ENCODE results near the gene NHEJ1. TPM values are rescaled to one million over a fixed set of nuclear protein-coding genes. Genes with fewer than 3 reads are reported as not detected.

The NHEJ1 gene
- total and polyA plus RNA-seq, 2 of the 13 experiments (the other 11 are each of a cell fraction or from before 2014, with no cell fraction given) = 30.0 to 30.7 TPM

DNA sequence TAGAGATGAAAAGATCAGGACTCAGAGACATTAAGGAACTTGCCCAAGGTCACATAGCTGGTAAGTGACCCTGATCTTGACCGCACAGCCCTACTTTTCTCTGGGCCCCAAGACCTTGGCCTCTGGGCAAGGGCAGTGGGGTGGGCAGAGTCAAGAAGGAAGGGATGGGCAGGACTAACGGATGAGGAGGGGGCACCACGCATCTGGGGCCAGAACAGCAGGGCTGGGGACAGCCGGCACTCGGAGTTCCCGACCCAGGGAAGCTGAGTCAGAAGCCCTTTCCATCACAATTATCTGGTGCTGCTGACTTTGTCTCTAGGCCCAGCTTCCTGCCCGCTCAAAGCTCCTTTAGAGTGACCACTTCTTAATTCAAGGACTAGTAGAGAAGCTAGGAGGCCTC, 133.7 kb downstream of the NHEJ1 start (continued):
- TF ChIP-seq, protein P1, sequence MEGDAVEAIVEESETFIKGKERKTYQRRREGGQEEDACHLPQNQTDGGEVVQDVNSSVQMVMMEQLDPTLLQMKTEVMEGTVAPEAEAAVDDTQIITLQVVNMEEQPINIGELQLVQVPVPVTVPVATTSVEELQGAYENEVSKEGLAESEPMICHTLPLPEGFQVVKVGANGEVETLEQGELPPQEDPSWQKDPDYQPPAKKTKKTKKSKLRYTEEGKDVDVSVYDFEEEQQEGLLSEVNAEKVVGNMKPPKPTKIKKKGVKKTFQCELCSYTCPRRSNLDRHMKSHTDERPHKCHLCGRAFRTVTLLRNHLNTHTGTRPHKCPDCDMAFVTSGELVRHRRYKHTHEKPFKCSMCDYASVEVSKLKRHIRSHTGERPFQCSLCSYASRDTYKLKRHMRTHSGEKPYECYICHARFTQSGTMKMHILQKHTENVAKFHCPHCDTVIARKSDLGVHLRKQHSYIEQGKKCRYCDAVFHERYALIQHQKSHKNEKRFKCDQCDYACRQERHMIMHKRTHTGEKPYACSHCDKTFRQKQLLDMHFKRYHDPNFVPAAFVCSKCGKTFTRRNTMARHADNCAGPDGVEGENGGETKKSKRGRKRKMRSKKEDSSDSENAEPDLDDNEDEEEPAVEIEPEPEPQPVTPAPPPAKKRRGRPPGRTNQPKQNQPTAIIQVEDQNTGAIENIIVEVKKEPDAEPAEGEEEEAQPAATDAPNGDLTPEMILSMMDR (CRISPR knock-in tag; IDR thresholded peaks at IDR 0.05) = no peak
- TF ChIP-seq ZBTB25 (CRISPR knock-in tag; IDR thresholded peaks at IDR 0.05) (no peak), CENPX (CRISPR knock-in tag; IDR thresholded peaks at IDR 0.05) (no peak), SOX6 (IDR thresholded peaks at IDR 0.05) (no peak), SOX6 (CRISPR knock-in tag; IDR thresholded peaks at IDR 0.05) (no peak), ZSCAN9 (CRISPR knock-in tag; IDR thresholded peaks at IDR 0.05; ENCODE audit: borderline replicate concordance) (no peak), ZNF235 (CRISPR knock-in tag; IDR thresholded peaks at IDR 0.05; ENCODE audit: borderline replicate concordance) (no peak), BORCS8-MEF2B (CRISPR knock-in tag; IDR thresholded peaks at IDR 0.05) (no peak), EEA1 (CRISPR knock-in tag; IDR thresholded peaks at IDR 0.05; ENCODE audit: borderline replicate concordance) (no peak)

GRCh38 chr2:219025637-219026585, 134.7 kb downstream of the NHEJ1 start:
- H3K4me2 ChIP-seq (ENCODE audit: low read depth, low read length) = no peak overlapping the region
- H3K9me3 ChIP-seq (ENCODE audit: low read length) = no peaks in the 10 kb centered on the region
- peaks cover 17% of the 10 kb centered on the region; the same call in 1 of the 2 replicates for H4K20me1 ChIP-seq (ENCODE audit: insufficient read depth, low read length)
- no peaks in the 10 kb centered on the region for H3K36me3 ChIP-seq (replicated peaks in 1 of 2; ENCODE audit: control insufficient read depth in 1 of 2, insufficient read depth in 2 of 2, low read length in 2 of 2)
- BruUV-seq (replicated peaks) = no TSS peak
- TF ChIP-seq MNT (IDR thresholded peaks at IDR 0.05) (peak; percentile 37; the same call in 1 of the 2 replicates), ZSCAN29 (CRISPR knock-in tag; conservative IDR thresholded peaks at IDR 0.05) (no peak)
- DNase-seq (ENCODE audit: low spot score) (no peak), ATAC-seq (no peak), FAIRE-seq (no peak)
- H3K27me3 ChIP-seq (ENCODE audit: control insufficient read depth in 1 of 2, insufficient read depth in 2 of 2, low read length in 2 of 2) = peaks cover 29 to 96% of the 10 kb centered on the region in 2 experiments
- H3K4me1 ChIP-seq (ENCODE audit: insufficient read depth, low read length) = no peaks in the 10 kb centered on the region
- no peak overlapping the region for H2AFZ ChIP-seq (ENCODE audit: low read length)
- H3K4me3 ChIP-seq (replicated peaks in 1 of 3; ENCODE audit: insufficient read depth in 1 of 3, low read depth in 2 of 3, low read length in 3 of 3) = no peak overlapping the region
- intact Hi-C loops (cut with micrococcal nuclease; ENCODE audit: unreplicated experiment) = no loop called here
- H3K79me2 ChIP-seq (ENCODE audit: insufficient read depth, low read length) = no peaks in the 10 kb centered on the region
- 8% methylated on average over 17 of the region's 18 CpGs for WGBS (ENCODE audit: low lambda C conversion rate)
- POLR2A ChIA-PET = interaction anchor here (0.6 kb wide), 1 partner anchor 19 kb away, joined by 3 read pairs; no protein-coding TSS in a partner anchor
- no peak overlapping the region for H3K27ac ChIP-seq (ENCODE audit: extremely low read length, insufficient read depth, low read length)
- H3K9ac ChIP-seq (ENCODE audit: insufficient read depth, low read depth, low read length) = no peak overlapping the region
- in situ Hi-C loops (cut with HindIII; ENCODE audit: extremely low pct_ligation_motif_present, low pct_unique_long_range_greater_than_20kb) = no loop called here
- CTCF ChIA-PET (ENCODE audit: low intra/inter-chr PET ratio, low total read pairs) = interaction anchor here (1.0 kb wide), 1 partner anchor 129 kb away, joined by 3 read pairs; no protein-coding TSS in a partner anchor

Data from HepG2 (cell line).